H9 (cell line): ENCODE measurements around the gene DOC2B. TPM values are rescaled to one million over a fixed set of nuclear protein-coding genes. Genes with fewer than 3 reads are reported as not detected.

ENCODE experiments used
- DNase-seq: peaks from one replicate; pipeline ENCODE4 v3.0.0-alpha.2; 2017
- H2AFZ ChIP-seq: one replicate; pipeline ENCODE4 v1.6.1; 2013; ENCODE audit warnings: mild to moderate bottlenecking, low read length, control low read depth, moderate library complexity
- H2AK5ac ChIP-seq: 2 replicates; pipeline ENCODE4 v1.6.1; 2013; ENCODE audit warnings: low read length, control low read depth, mixed read lengths; ENCODE audit not compliant: insufficient read length
- H2BK120ac ChIP-seq: one replicate; pipeline ENCODE4 v1.6.1; 2013; ENCODE audit warnings: low read depth, mild to moderate bottlenecking, low read length, control low read depth, inconsistent platforms; ENCODE audit not compliant: poor library complexity, severe bottlenecking
- H2BK12ac ChIP-seq: 2 replicates; pipeline ENCODE4 v1.6.1; 2013; ENCODE audit warnings: low read length, control low read depth, mixed read lengths, low read depth; ENCODE audit not compliant: insufficient read length
- H2BK15ac ChIP-seq: 2 replicates; pipeline ENCODE4 v1.6.1; 2013; ENCODE audit warnings: low read depth, low read length, control low read depth
- H2BK20ac ChIP-seq: one replicate; pipeline ENCODE4 v1.6.1; 2013; ENCODE audit warnings: low read depth, mild to moderate bottlenecking, low read length, control low read depth, inconsistent platforms; ENCODE audit not compliant: poor library complexity, severe bottlenecking
- H2BK5ac ChIP-seq: 2 replicates; pipeline ENCODE4 v1.6.1; 2013; ENCODE audit warnings: low read length, control low read depth, mixed read lengths; ENCODE audit not compliant: insufficient read length
- H3K14ac ChIP-seq: 2 replicates; pipeline ENCODE4 v1.6.1; 2013; ENCODE audit warnings: low read length, control low read depth; ENCODE audit not compliant: insufficient read depth
- H3K18ac ChIP-seq: 2 replicates; pipeline ENCODE4 v1.6.1; 2013; ENCODE audit warnings: low read depth, mild to moderate bottlenecking, mixed read lengths, low read length, control low read depth; ENCODE audit not compliant: insufficient read length
- H3K23ac ChIP-seq: 2 replicates; pipeline ENCODE4 v1.6.1; 2013; ENCODE audit warnings: low read length, control low read depth, mixed read lengths, low read depth; ENCODE audit not compliant: insufficient read length
- H3K23me2 ChIP-seq: 2 replicates; pipeline ENCODE4 v1.6.1; 2013; ENCODE audit warnings: low read depth, mild to moderate bottlenecking, mixed read lengths, low read length, control low read depth; ENCODE audit not compliant: insufficient read length, poor library complexity, severe bottlenecking
- H3K27ac ChIP-seq: 2 replicates; pipeline ENCODE4 v1.5.1; 2013; ENCODE audit warnings: low read length, control low read depth, mixed read lengths, low read depth; ENCODE audit not compliant: insufficient read length
- H3K27me3 ChIP-seq: 2 replicates; pipeline ENCODE4 v1.6.1; 2013; ENCODE audit warnings: low read length, control low read depth, inconsistent platforms; ENCODE audit not compliant: insufficient read depth
- H3K4ac ChIP-seq: 2 replicates; pipeline ENCODE4 v1.6.1; 2013; ENCODE audit warnings: low read depth, mild to moderate bottlenecking, control low read depth, inconsistent platforms, low read length, moderate library complexity
- H3K4me1 ChIP-seq: 2 replicates; pipeline ENCODE4 v1.6.1; 2013; ENCODE audit warnings: low read length, control low read depth, inconsistent platforms; ENCODE audit not compliant: insufficient read depth
- H3K4me2 ChIP-seq: 2 replicates; pipeline ENCODE4 v1.6.1; 2013; ENCODE audit warnings: low read length, control low read depth, mixed read lengths; ENCODE audit not compliant: insufficient read length, insufficient read depth
- H3K56ac ChIP-seq: 2 replicates; pipeline ENCODE4 v1.6.1; 2013; ENCODE audit warnings: low read depth, mild to moderate bottlenecking, mixed read lengths, low read length, control low read depth; ENCODE audit not compliant: insufficient read length
- H3K79me1 ChIP-seq: 2 replicates; pipeline ENCODE4 v1.6.1; 2013; ENCODE audit warnings: low read depth, mild to moderate bottlenecking, moderate library complexity, low read length, control low read depth, inconsistent platforms; ENCODE audit not compliant: insufficient read depth, poor library complexity, severe bottlenecking
- H3K79me2 ChIP-seq: 2 replicates; pipeline ENCODE4 v1.6.1; 2013; ENCODE audit warnings: low read length, control low read depth, inconsistent platforms; ENCODE audit not compliant: insufficient read depth
- H3K9ac ChIP-seq: 2 replicates; pipeline ENCODE4 v1.6.1; 2013; ENCODE audit warnings: low read length, control low read depth, mixed read lengths; ENCODE audit not compliant: insufficient read length; ENCODE audit errors: extremely low read depth
- H3K9me3 ChIP-seq: one replicate; pipeline ENCODE4 v1.6.1; 2013; ENCODE audit warnings: low read depth, low read length, inconsistent platforms; ENCODE audit not compliant: control insufficient read depth
- H3T11ph ChIP-seq: one replicate; pipeline ENCODE4 v1.6.1; 2013; ENCODE audit warnings: mild to moderate bottlenecking, low read length, control low read depth, inconsistent platforms
- H4K20me1 ChIP-seq: one replicate; pipeline ENCODE4 v1.6.1; 2013; ENCODE audit not compliant: control insufficient read depth, insufficient read length, insufficient read depth
- H4K5ac ChIP-seq: 2 replicates; pipeline ENCODE4 v1.6.1; 2013; ENCODE audit warnings: low read depth, mild to moderate bottlenecking, mixed read lengths, low read length, control low read depth; ENCODE audit not compliant: insufficient read length
- H4K8ac ChIP-seq: replicated peaks from 2 replicates; pipeline ENCODE4 v1.6.1; 2013; ENCODE audit warnings: low read length, control low read depth, mixed read lengths, low read depth; ENCODE audit not compliant: insufficient read length
- H4K91ac ChIP-seq: 2 replicates; pipeline ENCODE4 v1.6.1; 2013; ENCODE audit warnings: low read depth, mild to moderate bottlenecking, moderate library complexity, mixed read lengths, low read length, control low read depth; ENCODE audit not compliant: insufficient read length
- H3K27ac Mint-ChIP-seq, 3 experiments: 2 replicates in 2 of 3; 3 replicates in 1 of 3; pipeline ENCODE4 v1.8.0; 2020 to 2021; ENCODE audit warnings: mixed read lengths in 3 of 3, mild to moderate bottlenecking in 1 of 3, moderate library complexity in 1 of 3
- H3K27me3 Mint-ChIP-seq: 2 replicates; pipeline ENCODE4 v1.8.0; 2021; ENCODE audit warnings: low read depth, mild to moderate bottlenecking, moderate library complexity, mixed read lengths
- H3K36me3 Mint-ChIP-seq, 3 experiments: 2 replicates in 2 of 3; 3 replicates in 1 of 3; pipeline ENCODE4 v1.8.0; 2020 to 2021; ENCODE audit warnings: low read depth in 3 of 3, mixed read lengths in 3 of 3; ENCODE audit not compliant: insufficient read depth in 1 of 3
- H3K4me1 Mint-ChIP-seq, 2 experiments: 2 replicates each; pipeline ENCODE4 v1.8.0; 2020; ENCODE audit warnings: mixed read lengths in 2 of 2
- H3K4me3 Mint-ChIP-seq, 2 experiments: 2 replicates in 1 of 2; 3 replicates in 1 of 2; pipeline ENCODE4 v1.8.0; 2020 to 2021; ENCODE audit warnings: mild to moderate bottlenecking in 2 of 2, mixed read lengths in 2 of 2, moderate library complexity in 1 of 2
- H3K9me3 Mint-ChIP-seq, 2 experiments: 2 replicates in 1 of 2; 3 replicates in 1 of 2; pipeline ENCODE4 v1.8.0; 2020; ENCODE audit warnings: mild to moderate bottlenecking in 2 of 2, mixed read lengths in 2 of 2, moderate library complexity in 1 of 2
- CTCF ChIP-seq: fragments of 200-600 bp; sonication (generic); conservative IDR thresholded peaks from 3 replicates; pipeline ENCODE4 v1.8.0; 2021; ENCODE audit warnings: antibody characterized with exemption, mild to moderate bottlenecking
- WGBS: extraction: QIAGEN DNeasy Blood & Tissue Kit; methylation state at CpG from one replicate; pipeline ENCODE4 v1.1.7; 2013; ENCODE audit warnings: missing lambda C conversion rate, low lambda C conversion rate, mixed read lengths; ENCODE audit not compliant: insufficient read length; ENCODE audit errors: extremely low coverage; 5-methylcytosine and 5-hydroxymethylcytosine counted together
- total RNA-seq: library from RNA; stranded (reverse); gene quantifications from 2 replicates; pipeline ENCODE4 v1.2.1, GENCODE V29; 2021

The DOC2B gene
- total RNA-seq, 1 experiment from 2014 or later, result 2.1 TPM

- Histone ChIP-seq H4K20me1 (no peaks in the 10 kb centered on the region), H3K79me1 (no peaks in the 10 kb centered on the region), H3K14ac (no peak overlapping the region), H4K5ac (no peak overlapping the region), H2BK20ac (no peak overlapping the region), H2BK120ac (no peak overlapping the region), H2BK15ac (no peak overlapping the region), H3K79me2 (no peaks in the 10 kb centered on the region), H3K4me1 (no peaks in the 10 kb centered on the region), H3K4me2 (no peak overlapping the region), H3K9ac (no peak overlapping the region), H3K4ac (no peak overlapping the region), H2AK5ac (no peak overlapping the region), H3K9me3 (no peaks in the 10 kb centered on the region), H3K23me2 (no peaks in the 10 kb centered on the region), H3T11ph (no peak overlapping the region), H2BK12ac (no peak overlapping the region), H4K8ac (no peak overlapping the region), H3K23ac (no peak overlapping the region), H3K56ac (no peak overlapping the region), H3K27ac (no peak overlapping the region), H2BK5ac (no peak overlapping the region), H3K27me3 (no peaks in the 10 kb centered on the region; the same call in 1 of the 2 replicates), H4K91ac (no peak overlapping the region), H2AFZ (no peak overlapping the region), H3K18ac (no peak overlapping the region)
- TF ChIP-seq CTCF, result no peak
- H3K4me1 Mint-ChIP-seq, result no peaks in the 10 kb centered on the region
- H3K36me3 Mint-ChIP-seq, result no peaks in the 10 kb centered on the region; a peak in 1 of 7 replicates
- H3K9me3 Mint-ChIP-seq, result peaks cover 3 to 4% of the 10 kb centered on the region in 2 experiments; a peak in 1 of 5 replicates
- WGBS, result no CpG with 5 or more reads among the region's 17 CpGs
- no peak overlapping the region for H3K4me3 Mint-ChIP-seq
- DNase-seq, result no peak
- peak overlapping the region in 2 of 3 experiments; percentile 66 to 70; a peak in 3 of 7 replicates for H3K27ac Mint-ChIP-seq
- peaks cover 2% of the 10 kb centered on the region for H3K27me3 Mint-ChIP-seq
These were observed 33.4 kb downstream of the DOC2B start for GRCh38 chr17:147796-148740.
